Measurements from ENCODE around the gene FEN1. TPM values are rescaled to one million over a fixed set of nuclear protein-coding genes. Genes with fewer than 3 reads are reported as not detected.

FEN1 gene
- total and polyA plus RNA-seq, 2 of the 13 experiments (the other 11 are each of a cell fraction or from before 2014, with no cell fraction given) = 12.4 to 102 TPM

DNA sequence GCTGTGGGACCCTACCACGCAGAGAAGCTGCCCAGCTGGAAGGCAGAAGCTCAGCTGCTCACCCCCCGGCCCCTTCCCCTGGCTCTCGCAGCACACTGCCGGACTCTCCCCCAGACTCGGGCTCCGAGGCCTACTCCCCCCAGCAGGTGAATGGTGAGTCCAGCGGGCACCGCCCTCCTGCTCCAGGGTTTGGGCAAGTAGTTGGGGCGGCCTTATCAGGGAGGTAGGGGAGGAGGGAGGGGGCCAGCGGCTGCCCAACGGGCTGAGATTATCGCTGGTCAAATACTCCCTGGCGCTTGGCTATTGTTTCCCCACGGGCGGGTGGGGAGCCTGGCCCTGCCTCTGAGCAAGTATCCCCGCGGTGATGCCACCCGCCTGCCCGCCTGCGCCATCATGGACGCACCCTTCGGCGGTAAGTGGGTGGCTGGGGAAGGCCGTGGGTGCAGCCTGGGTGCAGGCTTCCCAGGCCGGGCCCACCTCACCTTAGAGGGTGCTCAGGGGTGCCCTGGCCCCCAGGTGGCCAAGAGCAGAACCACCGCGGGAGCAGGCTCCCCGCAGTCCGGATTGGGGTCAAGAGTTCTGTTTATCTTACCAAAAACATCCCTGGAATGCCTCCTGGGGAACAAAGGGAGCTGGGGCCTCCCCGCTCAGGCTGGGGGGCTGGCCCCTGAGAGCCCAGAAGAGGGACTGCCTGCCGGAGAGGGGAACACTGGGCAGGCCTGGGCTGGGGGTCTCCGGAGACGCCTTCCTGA lies 23.4 kb upstream of the FEN1 start (continued):
- peak; percentile 63; the same call in 1 of the 2 replicates for TF ChIP-seq ZSCAN25 (CRISPR knock-in tag; IDR thresholded peaks at IDR 0.05)
- TF ChIP-seq FOXA1 (IDR thresholded peaks at IDR 0.05) = no peak
- TF ChIP-seq FOXA1 (CRISPR knock-in tag; IDR thresholded peaks at IDR 0.05) = peak; percentile 77
- TF ChIP-seq, protein P1, sequence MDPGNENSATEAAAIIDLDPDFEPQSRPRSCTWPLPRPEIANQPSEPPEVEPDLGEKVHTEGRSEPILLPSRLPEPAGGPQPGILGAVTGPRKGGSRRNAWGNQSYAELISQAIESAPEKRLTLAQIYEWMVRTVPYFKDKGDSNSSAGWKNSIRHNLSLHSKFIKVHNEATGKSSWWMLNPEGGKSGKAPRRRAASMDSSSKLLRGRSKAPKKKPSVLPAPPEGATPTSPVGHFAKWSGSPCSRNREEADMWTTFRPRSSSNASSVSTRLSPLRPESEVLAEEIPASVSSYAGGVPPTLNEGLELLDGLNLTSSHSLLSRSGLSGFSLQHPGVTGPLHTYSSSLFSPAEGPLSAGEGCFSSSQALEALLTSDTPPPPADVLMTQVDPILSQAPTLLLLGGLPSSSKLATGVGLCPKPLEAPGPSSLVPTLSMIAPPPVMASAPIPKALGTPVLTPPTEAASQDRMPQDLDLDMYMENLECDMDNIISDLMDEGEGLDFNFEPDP (CRISPR knock-in tag; conservative IDR thresholded peaks at IDR 0.05) = no peak
- no peak for TF ChIP-seq TOPORS (CRISPR knock-in tag; IDR thresholded peaks at IDR 0.05)
- TF ChIP-seq, protein P2, sequence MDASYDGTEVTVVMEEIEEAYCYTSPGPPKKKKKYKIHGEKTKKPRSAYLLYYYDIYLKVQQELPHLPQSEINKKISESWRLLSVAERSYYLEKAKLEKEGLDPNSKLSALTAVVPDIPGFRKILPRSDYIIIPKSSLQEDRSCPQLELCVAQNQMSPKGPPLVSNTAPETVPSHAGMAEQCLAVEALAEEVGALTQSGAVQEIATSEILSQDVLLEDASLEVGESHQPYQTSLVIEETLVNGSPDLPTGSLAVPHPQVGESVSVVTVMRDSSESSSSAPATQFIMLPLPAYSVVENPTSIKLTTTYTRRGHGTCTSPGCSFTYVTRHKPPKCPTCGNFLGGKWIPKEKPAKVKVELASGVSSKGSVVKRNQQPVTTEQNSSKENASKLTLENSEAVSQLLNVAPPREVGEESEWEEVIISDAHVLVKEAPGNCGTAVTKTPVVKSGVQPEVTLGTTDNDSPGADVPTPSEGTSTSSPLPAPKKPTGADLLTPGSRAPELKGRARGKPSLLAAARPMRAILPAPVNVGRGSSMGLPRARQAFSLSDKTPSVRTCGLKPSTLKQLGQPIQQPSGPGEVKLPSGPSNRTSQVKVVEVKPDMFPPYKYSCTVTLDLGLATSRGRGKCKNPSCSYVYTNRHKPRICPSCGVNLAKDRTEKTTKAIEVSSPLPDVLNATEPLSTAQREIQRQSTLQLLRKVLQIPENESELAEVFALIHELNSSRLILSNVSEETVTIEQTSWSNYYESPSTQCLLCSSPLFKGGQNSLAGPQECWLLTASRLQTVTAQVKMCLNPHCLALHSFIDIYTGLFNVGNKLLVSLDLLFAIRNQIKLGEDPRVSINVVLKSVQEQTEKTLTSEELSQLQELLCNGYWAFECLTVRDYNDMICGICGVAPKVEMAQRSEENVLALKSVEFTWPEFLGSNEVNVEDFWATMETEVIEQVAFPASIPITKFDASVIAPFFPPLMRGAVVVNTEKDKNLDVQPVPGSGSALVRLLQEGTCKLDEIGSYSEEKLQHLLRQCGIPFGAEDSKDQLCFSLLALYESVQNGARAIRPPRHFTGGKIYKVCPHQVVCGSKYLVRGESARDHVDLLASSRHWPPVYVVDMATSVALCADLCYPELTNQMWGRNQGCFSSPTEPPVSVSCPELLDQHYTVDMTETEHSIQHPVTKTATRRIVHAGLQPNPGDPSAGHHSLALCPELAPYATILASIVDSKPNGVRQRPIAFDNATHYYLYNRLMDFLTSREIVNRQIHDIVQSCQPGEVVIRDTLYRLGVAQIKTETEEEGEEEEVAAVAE (CRISPR knock-in tag; IDR thresholded peaks at IDR 0.05; ENCODE audit: borderline replicate concordance) = no peak
- TF ChIP-seq MXD4 (CRISPR knock-in tag; IDR thresholded peaks at IDR 0.05) = no peak
- TF ChIP-seq, protein P3, sequence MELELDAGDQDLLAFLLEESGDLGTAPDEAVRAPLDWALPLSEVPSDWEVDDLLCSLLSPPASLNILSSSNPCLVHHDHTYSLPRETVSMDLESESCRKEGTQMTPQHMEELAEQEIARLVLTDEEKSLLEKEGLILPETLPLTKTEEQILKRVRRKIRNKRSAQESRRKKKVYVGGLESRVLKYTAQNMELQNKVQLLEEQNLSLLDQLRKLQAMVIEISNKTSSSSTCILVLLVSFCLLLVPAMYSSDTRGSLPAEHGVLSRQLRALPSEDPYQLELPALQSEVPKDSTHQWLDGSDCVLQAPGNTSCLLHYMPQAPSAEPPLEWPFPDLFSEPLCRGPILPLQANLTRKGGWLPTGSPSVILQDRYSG (CRISPR knock-in tag; IDR thresholded peaks at IDR 0.05) = no peak
- TF ChIP-seq, protein P4, sequence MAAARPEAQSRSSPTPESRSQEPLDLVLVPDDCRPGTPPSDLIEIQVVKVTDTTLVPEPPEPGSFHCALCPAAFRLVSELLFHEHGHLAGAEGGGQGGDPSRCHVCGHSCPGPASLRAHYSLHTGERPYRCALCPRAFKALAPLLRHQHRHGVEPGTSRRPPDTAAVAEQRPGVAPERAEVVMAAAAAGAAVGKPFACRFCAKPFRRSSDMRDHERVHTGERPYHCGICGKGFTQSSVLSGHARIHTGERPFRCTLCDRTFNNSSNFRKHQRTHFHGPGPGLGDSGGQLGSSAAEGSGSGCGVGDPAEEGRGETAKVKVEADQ (CRISPR knock-in tag; IDR thresholded peaks at IDR 0.05; ENCODE audit: borderline replicate concordance) = peak; percentile 58; the same call in 1 of the 2 replicates
- no peak for TF ChIP-seq ZNF75D (CRISPR knock-in tag; IDR thresholded peaks at IDR 0.05; ENCODE audit: borderline replicate concordance)
- TF ChIP-seq, protein P5, sequence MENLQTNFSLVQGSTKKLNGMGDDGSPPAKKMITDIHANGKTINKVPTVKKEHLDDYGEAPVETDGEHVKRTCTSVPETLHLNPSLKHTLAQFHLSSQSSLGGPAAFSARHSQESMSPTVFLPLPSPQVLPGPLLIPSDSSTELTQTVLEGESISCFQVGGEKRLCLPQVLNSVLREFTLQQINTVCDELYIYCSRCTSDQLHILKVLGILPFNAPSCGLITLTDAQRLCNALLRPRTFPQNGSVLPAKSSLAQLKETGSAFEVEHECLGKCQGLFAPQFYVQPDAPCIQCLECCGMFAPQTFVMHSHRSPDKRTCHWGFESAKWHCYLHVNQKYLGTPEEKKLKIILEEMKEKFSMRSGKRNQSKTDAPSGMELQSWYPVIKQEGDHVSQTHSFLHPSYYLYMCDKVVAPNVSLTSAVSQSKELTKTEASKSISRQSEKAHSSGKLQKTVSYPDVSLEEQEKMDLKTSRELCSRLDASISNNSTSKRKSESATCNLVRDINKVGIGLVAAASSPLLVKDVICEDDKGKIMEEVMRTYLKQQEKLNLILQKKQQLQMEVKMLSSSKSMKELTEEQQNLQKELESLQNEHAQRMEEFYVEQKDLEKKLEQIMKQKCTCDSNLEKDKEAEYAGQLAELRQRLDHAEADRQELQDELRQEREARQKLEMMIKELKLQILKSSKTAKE (CRISPR knock-in tag; IDR thresholded peaks at IDR 0.05; ENCODE audit: borderline replicate concordance) = no peak
- TF ChIP-seq, protein P6, sequence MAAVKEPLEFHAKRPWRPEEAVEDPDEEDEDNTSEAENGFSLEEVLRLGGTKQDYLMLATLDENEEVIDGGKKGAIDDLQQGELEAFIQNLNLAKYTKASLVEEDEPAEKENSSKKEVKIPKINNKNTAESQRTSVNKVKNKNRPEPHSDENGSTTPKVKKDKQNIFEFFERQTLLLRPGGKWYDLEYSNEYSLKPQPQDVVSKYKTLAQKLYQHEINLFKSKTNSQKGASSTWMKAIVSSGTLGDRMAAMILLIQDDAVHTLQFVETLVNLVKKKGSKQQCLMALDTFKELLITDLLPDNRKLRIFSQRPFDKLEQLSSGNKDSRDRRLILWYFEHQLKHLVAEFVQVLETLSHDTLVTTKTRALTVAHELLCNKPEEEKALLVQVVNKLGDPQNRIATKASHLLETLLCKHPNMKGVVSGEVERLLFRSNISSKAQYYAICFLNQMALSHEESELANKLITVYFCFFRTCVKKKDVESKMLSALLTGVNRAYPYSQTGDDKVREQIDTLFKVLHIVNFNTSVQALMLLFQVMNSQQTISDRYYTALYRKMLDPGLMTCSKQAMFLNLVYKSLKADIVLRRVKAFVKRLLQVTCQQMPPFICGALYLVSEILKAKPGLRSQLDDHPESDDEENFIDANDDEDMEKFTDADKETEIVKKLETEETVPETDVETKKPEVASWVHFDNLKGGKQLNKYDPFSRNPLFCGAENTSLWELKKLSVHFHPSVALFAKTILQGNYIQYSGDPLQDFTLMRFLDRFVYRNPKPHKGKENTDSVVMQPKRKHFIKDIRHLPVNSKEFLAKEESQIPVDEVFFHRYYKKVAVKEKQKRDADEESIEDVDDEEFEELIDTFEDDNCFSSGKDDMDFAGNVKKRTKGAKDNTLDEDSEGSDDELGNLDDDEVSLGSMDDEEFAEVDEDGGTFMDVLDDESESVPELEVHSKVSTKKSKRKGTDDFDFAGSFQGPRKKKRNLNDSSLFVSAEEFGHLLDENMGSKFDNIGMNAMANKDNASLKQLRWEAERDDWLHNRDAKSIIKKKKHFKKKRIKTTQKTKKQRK (IDR thresholded peaks at IDR 0.05; ENCODE audit: low read length) = no peak
- peak; percentile 67; the same call in 1 of the 2 replicates for TF ChIP-seq HOXA3 (CRISPR knock-in tag; IDR thresholded peaks at IDR 0.05)
- TF ChIP-seq RELA (CRISPR knock-in tag; IDR thresholded peaks at IDR 0.05) = no peak
